C4-2B (cell line): ENCODE measurements around the gene PDGFA.

Experiments
- CTCF ChIP-seq: fragments of 450-650 bp; conservative IDR thresholded peaks from 2 replicates; pipeline ENCODE4 v1.5.1; 2017; ENCODE audit warnings: mild to moderate bottlenecking
- ZFX ChIP-seq: fragments of 450-650 bp; IDR thresholded peaks from 2 replicates; pipeline ENCODE4 v1.6.1; 2017

GRCh38 chr7:469563-469961 lies 50.1 kb downstream of the PDGFA start:
- TF ChIP-seq CTCF = no peak
- no peak for TF ChIP-seq ZFX
